ENCODE measurements around the gene AGXT.

- TF ChIP-seq CTCF (optimal IDR thresholded peaks at IDR 0.05 in 1 of 3, IDR thresholded peaks at IDR 0.05 in 1 of 3, conservative IDR thresholded peaks at IDR 0.05 in 1 of 3; ENCODE audit: extremely low read depth in 1 of 3, insufficient read depth in 2 of 3, low read length in 3 of 3) (no peak), EZH2 (IDR thresholded peaks at IDR 0.05; ENCODE audit: low read length) (peak; percentile 52)
Measured at GRCh38 chr2:240819858-240820606, 48.6 kb upstream of the AGXT start, which contains the start of gene KIF1A.
